ENCODE results near the gene YJEFN3.

- no peak for TF ChIP-seq POLR2A (IDR thresholded peaks at IDR 0.05)
- no peak for TF ChIP-seq CTCF (IDR thresholded peaks at IDR 0.05)
- no peak for TF ChIP-seq POLR2AphosphoS5 (IDR thresholded peaks at IDR 0.05)
- TF ChIP-seq EP300 (IDR thresholded peaks at IDR 0.05), result no peak
Observed at GRCh38 chr19:19584356-19584755, 55.6 kb downstream of the YJEFN3 start.

All from gastroesophageal sphincter (tissue), 3 donors.